Subcutaneous adipose tissue (tissue), 4 donors: Measurements from ENCODE around the gene CHERP. TPM values are rescaled to one million over a fixed set of nuclear protein-coding genes. Genes with fewer than 3 reads are reported as not detected.

ENCODE experiments used
- CTCF ChIP-seq: fragments of 450-650 bp; IDR thresholded peaks from one replicate; pipeline ENCODE4 v1.5.1; 2016; ENCODE audit warnings: low read depth, mild to moderate bottlenecking, control low read depth, antibody characterized with exemption, moderate library complexity
- total RNA-seq, 4 donors: library from RNA; depleted of rRNA; stranded (reverse); fragments of >200 nt; gene quantifications; one replicate each; pipeline ENCODE4 v1.1.0, GENCODE V29; 2016

CHERP gene
- total RNA-seq, 4 donors from 2014 or later: 6.4 to 12.2 (median 10.5) TPM

GRCh38 chr19:16581971-16582343, 39.7 kb upstream of the CHERP start:
- TF ChIP-seq CTCF: no peak

- no peak for TF ChIP-seq CTCF
Measured at GRCh38 chr19:16581145-16581970, 39.1 kb upstream of the CHERP start.

- no peak for TF ChIP-seq CTCF
Measured at GRCh38 chr19:16579381-16579780, 37.1 kb upstream of the CHERP start.

- no peak for TF ChIP-seq CTCF
Measured at GRCh38 chr19:16577531-16577985, 35.3 kb upstream of the CHERP start.

- TF ChIP-seq CTCF: no peak
Measured at GRCh38 chr19:16576690-16577530, 34.7 kb upstream of the CHERP start.

GRCh38 chr19:16575861-16576689, 33.8 kb upstream of the CHERP start:
- no peak for TF ChIP-seq CTCF
